ENCODE measurements around the gene LEP. TPM values are rescaled to one million over a fixed set of nuclear protein-coding genes. Genes with fewer than 3 reads are reported as not detected.

The LEP gene
- polyA plus RNA-seq, 2 of the 4 experiments (the other 2 are of a cell fraction) = not detected

DNA sequence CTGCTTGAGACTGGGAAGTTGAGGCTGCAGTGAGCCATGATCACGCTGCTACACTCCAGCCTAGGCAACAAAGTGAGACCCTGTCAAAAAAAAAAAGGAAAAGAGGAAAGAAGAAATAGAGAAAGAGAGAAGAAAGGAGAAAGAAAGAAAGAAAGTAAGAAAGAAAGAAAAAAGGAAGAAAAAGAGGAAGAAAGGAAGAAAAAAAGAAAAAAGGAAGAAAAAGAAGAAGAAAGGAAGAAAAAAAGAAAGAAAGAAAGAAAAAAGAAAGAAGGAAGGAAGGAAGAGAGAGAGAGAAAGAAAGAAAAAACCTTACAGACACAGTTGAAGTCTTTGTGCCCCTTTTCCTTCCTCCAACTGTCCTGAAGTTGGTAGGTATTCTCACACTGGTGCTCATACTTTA lies 26.6 kb upstream of the LEP start:
- FAIRE-seq (no peak), ATAC-seq (no peak), DNase-seq (ENCODE audit: low read depth in 1 of 2, low spot score in 1 of 2) (no peak)
- H3K4me2 ChIP-seq = no peak overlapping the region
- ChIA-PET CTCF (interaction anchor here (1.3 to 2.4 kb wide), 2 partner anchors 8 to 79 kb away, joined by 3 to 13 read pairs; no protein-coding TSS in a partner anchor), POLR2A (no interaction called here)
- no peak overlapping the region for H3K27ac ChIP-seq
- TF ChIP-seq, protein P1, sequence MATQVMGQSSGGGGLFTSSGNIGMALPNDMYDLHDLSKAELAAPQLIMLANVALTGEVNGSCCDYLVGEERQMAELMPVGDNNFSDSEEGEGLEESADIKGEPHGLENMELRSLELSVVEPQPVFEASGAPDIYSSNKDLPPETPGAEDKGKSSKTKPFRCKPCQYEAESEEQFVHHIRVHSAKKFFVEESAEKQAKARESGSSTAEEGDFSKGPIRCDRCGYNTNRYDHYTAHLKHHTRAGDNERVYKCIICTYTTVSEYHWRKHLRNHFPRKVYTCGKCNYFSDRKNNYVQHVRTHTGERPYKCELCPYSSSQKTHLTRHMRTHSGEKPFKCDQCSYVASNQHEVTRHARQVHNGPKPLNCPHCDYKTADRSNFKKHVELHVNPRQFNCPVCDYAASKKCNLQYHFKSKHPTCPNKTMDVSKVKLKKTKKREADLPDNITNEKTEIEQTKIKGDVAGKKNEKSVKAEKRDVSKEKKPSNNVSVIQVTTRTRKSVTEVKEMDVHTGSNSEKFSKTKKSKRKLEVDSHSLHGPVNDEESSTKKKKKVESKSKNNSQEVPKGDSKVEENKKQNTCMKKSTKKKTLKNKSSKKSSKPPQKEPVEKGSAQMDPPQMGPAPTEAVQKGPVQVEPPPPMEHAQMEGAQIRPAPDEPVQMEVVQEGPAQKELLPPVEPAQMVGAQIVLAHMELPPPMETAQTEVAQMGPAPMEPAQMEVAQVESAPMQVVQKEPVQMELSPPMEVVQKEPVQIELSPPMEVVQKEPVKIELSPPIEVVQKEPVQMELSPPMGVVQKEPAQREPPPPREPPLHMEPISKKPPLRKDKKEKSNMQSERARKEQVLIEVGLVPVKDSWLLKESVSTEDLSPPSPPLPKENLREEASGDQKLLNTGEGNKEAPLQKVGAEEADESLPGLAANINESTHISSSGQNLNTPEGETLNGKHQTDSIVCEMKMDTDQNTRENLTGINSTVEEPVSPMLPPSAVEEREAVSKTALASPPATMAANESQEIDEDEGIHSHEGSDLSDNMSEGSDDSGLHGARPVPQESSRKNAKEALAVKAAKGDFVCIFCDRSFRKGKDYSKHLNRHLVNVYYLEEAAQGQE (IDR thresholded peaks at IDR 0.05) = no peak
- no peak for TF ChIP-seq FOSL2 (IDR thresholded peaks at IDR 0.05)
- TF ChIP-seq FOSL2 (CRISPR knock-in tag; IDR thresholded peaks at IDR 0.05) = no peak
- no peak for TF ChIP-seq FOXS1 (CRISPR knock-in tag; IDR thresholded peaks at IDR 0.05)
- TF ChIP-seq EHMT2 (IDR thresholded peaks at IDR 0.05; ENCODE audit: low read depth) = no peak
- no peak for TF ChIP-seq RARB (CRISPR knock-in tag; IDR thresholded peaks at IDR 0.05)
- no peaks in the 10 kb centered on the region for H3K9me3 ChIP-seq
- no peaks in the 10 kb centered on the region for H3K4me1 ChIP-seq
- no peak overlapping the region for H3K4me3 ChIP-seq
- WGBS (ENCODE audit: missing lambda C conversion rate) = 65% methylated on average over 1 of the region's 1 CpG

- no peak for FAIRE-seq
- WGBS (ENCODE audit: missing lambda C conversion rate) = 53% methylated on average over 3 of the region's 3 CpGs
- POLR2A ChIA-PET = no interaction called here
Measured at GRCh38 chr7:128215281-128215680, 25.8 kb upstream of the LEP start.

More at GRCh38 chr7:128215281-128215680, 25.8 kb upstream of the LEP start:
- no peak overlapping the region for H3K4me2 ChIP-seq
- H3K4me1 ChIP-seq = no peaks in the 10 kb centered on the region
- no peak for DNase-seq (ENCODE audit: low read depth in 1 of 2, low spot score in 1 of 2)
- TF ChIP-seq CBX2 (IDR thresholded peaks at IDR 0.05; ENCODE audit: borderline replicate concordance, low read depth) = no peak
- TF ChIP-seq RAD21 (conservative IDR thresholded peaks at IDR 0.05 in 1 of 2, IDR thresholded peaks at IDR 0.05 in 1 of 2) = no peak
- TF ChIP-seq, protein P2, sequence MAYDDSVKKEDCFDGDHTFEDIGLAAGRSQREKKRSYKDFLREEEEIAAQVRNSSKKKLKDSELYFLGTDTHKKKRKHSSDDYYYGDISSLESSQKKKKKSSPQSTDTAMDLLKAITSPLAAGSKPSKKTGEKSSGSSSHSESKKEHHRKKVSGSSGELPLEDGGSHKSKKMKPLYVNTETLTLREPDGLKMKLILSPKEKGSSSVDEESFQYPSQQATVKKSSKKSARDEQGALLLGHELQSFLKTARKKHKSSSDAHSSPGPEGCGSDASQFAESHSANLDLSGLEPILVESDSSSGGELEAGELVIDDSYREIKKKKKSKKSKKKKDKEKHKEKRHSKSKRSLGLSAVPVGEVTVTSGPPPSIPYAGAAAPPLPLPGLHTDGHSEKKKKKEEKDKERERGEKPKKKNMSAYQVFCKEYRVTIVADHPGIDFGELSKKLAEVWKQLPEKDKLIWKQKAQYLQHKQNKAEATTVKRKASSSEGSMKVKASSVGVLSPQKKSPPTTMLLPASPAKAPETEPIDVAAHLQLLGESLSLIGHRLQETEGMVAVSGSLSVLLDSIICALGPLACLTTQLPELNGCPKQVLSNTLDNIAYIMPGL (CRISPR knock-in tag; IDR thresholded peaks at IDR 0.05; ENCODE audit: borderline replicate concordance) = no peak
- TF ChIP-seq EHF (CRISPR knock-in tag; IDR thresholded peaks at IDR 0.05) = no peak
- no peak for TF ChIP-seq ZFP36 (IDR thresholded peaks at IDR 0.05; ENCODE audit: borderline replicate concordance, partially characterized antibody)
- TF ChIP-seq HOXB5 (CRISPR knock-in tag; IDR thresholded peaks at IDR 0.05) = no peak
- TF ChIP-seq CTCF (IDR thresholded peaks at IDR 0.05) = no peak
- TF ChIP-seq FOSB (CRISPR knock-in tag; IDR thresholded peaks at IDR 0.05) = no peak
- no peak for TF ChIP-seq KDM1A (IDR thresholded peaks at IDR 0.05; ENCODE audit: low read depth)
- TF ChIP-seq KDM5A (IDR thresholded peaks at IDR 0.05) = no peak
- no peak for TF ChIP-seq SREBF2 (IDR thresholded peaks at IDR 0.05)
- TF ChIP-seq CBX8 (IDR thresholded peaks at IDR 0.05) = no peak
- no peak for TF ChIP-seq HDAC2 (IDR thresholded peaks at IDR 0.05)
- TF ChIP-seq ZSCAN20 (CRISPR knock-in tag; IDR thresholded peaks at IDR 0.05) = no peak
- no peak for TF ChIP-seq FOXS1 (CRISPR knock-in tag; IDR thresholded peaks at IDR 0.05)
- no peak for TF ChIP-seq ZC3H11A (IDR thresholded peaks at IDR 0.05)
- TF ChIP-seq BHLHE40 (IDR thresholded peaks at IDR 0.05; ENCODE audit: low read depth, low read length) = no peak
- TF ChIP-seq HOXA7 (CRISPR knock-in tag; IDR thresholded peaks at IDR 0.05) = no peak
- no peak for TF ChIP-seq CHD4 (IDR thresholded peaks at IDR 0.05; ENCODE audit: borderline replicate concordance)
- no peak overlapping the region for H3K27ac ChIP-seq
- H3K4me3 ChIP-seq = no peak overlapping the region
- ATAC-seq = no peak
- CTCF ChIA-PET = interaction anchor here (0.8 to 2.4 kb wide), 5 partner anchors 9 to 180 kb away, joined by 3 to 13 read pairs (median 3); no protein-coding TSS in a partner anchor
- no peaks in the 10 kb centered on the region for H3K9me3 ChIP-seq

Measured in A549 (cell line).